Measurements from ENCODE around the gene PBX2. TPM values are rescaled to one million over a fixed set of nuclear protein-coding genes. Genes with fewer than 3 reads are reported as not detected.

The PBX2 gene
- total RNA-seq, 1 donor from 2014 or later, result 206 TPM

DNA sequence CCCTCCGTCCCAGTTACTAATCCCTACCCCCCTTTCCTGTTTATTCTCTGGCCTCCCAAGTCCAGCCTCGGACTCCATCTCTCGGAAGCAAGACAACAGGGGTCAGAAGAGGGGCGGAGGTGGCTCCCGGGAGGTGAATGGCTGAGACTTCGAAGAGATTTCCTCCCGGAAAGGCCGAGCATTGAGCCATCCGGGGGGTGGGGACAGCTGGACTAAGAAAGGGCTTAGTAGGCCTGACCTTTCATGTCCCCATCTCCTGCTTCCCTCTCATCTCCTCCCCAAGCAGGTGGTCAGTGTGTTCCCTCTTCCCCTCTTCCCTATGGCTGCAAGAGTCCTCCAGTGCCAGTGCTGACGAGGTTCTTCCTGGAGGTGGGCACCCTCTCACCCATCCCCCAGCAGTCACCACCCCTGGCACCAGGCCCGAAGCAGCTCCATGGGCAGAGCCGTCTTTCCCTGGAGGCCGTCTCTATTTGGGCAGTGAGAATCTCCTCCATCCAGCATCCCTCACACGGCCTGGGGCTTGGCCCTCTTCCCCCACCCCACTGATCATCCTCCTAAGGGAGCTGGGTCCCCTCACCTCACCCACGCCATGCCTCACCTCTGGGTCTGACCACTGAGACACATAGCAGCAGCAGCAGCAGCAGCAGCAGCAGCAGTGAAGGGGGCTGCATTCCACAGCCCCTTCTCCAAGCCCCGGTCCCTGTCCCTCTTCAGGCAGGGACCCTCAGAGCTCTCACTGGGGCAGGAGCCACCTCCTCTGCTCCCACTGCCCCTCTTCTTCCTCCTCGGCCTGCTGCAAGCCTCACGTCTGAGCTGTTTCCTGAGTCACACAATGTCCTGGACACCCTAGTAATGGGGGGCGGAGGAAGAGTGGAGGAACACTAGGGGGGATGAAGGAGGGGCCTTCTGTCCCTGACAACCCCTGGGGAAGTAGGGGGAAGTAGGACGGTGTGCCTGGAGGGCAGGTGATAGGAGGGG, 33.5 kb upstream of the PBX2 start, which contains the start of gene NOTCH4:
NOTCH4 (minus strand) TSS at position 810 of the 978 bp plus-strand sequence; CDS start at position 671, 139 bp downstream.
- TF ChIP-seq, protein P1, sequence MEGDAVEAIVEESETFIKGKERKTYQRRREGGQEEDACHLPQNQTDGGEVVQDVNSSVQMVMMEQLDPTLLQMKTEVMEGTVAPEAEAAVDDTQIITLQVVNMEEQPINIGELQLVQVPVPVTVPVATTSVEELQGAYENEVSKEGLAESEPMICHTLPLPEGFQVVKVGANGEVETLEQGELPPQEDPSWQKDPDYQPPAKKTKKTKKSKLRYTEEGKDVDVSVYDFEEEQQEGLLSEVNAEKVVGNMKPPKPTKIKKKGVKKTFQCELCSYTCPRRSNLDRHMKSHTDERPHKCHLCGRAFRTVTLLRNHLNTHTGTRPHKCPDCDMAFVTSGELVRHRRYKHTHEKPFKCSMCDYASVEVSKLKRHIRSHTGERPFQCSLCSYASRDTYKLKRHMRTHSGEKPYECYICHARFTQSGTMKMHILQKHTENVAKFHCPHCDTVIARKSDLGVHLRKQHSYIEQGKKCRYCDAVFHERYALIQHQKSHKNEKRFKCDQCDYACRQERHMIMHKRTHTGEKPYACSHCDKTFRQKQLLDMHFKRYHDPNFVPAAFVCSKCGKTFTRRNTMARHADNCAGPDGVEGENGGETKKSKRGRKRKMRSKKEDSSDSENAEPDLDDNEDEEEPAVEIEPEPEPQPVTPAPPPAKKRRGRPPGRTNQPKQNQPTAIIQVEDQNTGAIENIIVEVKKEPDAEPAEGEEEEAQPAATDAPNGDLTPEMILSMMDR (conservative IDR thresholded peaks at IDR 0.05), result no peak
- Mint-ChIP-seq H3K36me3 (ENCODE audit: low read depth) (no peaks in the 10 kb centered on the region), H3K4me3 (no peak within 1 kb of the TSS), H3K27ac (ENCODE audit: unreplicated experiment) (peak within 1 kb of the TSS; percentile 89), H3K9me3 (no peaks in the 10 kb centered on the region), H3K27me3 (ENCODE audit: low read depth) (no peaks in the 10 kb centered on the region), H3K4me1 (peaks cover 13% of the 10 kb centered on the region)
- DNase-seq (ENCODE audit: low read depth, low spot score), result no peak

DNA sequence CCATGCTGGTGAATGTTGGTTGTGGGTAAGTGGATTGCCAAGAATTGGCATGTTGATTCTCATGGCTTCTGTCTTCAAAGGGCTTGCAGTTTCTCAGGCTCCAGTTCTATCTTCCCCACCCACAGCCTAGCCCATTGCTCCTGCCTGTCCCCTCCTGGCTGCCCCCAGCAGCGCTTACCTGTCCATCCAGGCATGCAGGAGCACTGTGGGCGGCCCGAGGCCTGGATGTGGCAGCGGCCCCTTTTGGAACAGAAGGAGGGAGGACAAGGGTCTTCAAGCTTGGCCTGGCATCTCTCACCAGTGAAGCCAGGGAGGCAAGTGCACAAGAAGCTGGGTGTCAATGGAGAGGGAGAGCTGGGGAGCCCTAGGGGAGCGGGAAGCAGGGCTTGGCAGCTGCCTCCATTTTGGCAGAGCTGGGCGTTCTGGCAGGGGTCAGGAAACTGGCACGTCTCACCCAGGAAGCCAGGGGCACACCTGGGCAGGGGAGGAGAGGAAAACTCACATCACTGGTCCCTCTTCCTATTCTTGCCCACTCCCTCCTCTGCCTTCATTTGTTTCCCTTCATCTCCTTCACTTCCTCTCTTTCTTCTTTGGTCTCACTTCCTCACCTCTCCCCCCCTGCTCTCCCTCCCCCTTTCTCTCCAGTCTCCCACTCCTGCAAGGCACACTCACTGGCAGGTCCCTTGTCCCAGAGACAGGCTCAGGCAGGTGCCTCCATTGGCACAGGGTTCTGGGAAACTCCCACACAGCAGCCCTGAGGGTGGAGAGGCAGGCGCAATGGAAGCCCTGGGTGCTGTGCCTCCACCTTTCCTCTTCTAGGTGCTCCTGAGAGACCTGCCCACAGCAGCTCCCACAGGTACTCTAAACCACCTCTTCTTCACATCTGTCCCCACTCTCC, 32.6 kb upstream of the PBX2 start:
- TF ChIP-seq, protein P1 (conservative IDR thresholded peaks at IDR 0.05), result no peak
- Mint-ChIP-seq H3K27ac (ENCODE audit: unreplicated experiment) (no peak overlapping the region), H3K36me3 (ENCODE audit: low read depth) (no peaks in the 10 kb centered on the region), H3K27me3 (ENCODE audit: low read depth) (no peaks in the 10 kb centered on the region), H3K4me3 (no peak overlapping the region), H3K9me3 (no peaks in the 10 kb centered on the region), H3K4me1 (peaks cover 13% of the 10 kb centered on the region)
- DNase-seq (ENCODE audit: low read depth, low spot score), result no peak

DNA sequence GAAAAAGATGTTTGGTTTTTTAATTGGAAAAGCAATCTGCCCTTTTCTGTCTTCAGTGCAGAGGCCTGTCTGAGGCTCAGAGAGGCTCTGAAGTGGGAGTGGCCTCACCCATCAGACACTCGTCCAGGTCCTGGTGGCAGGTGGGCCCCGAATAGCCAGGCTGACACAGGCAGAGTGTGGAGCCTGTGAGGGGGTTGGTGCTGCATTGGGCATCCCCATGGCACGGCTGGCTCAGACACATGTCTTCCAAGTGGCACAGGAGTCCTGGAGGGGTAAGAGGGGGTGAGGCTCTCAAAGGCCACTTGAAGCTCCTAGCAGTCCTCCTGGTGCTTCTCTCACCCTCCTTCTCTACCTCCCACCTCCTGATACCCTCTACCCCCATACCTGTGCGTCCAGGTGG, 30.0 kb upstream of the PBX2 start:
- DNase-seq (ENCODE audit: low read depth, low spot score), result no peak
- TF ChIP-seq, protein P1 (conservative IDR thresholded peaks at IDR 0.05), result no peak
- Mint-ChIP-seq H3K4me3 (no peak overlapping the region), H3K4me1 (peaks cover 9% of the 10 kb centered on the region), H3K27ac (ENCODE audit: unreplicated experiment) (no peak overlapping the region), H3K27me3 (ENCODE audit: low read depth) (no peaks in the 10 kb centered on the region), H3K9me3 (no peaks in the 10 kb centered on the region), H3K36me3 (ENCODE audit: low read depth) (no peaks in the 10 kb centered on the region)

DNA sequence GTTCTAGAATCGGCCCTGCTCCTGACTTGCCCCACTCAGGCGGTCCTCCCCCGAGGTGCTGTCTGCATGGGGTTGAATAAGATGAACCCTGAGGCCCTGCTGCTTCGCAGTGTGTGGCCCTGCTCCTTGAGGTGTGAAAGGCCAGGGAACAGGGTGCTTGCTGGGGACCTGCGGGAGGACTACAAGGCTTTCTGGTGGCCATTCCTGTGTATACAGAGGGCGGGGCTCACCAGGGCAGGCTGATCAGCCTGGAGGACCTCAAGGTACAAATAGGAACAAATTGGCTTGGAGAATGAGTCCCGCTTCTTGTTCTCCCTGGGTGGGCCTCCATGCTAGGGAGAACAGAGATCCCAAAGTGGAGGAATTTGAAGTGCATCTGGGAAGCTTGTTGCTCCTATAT, 28.2 kb upstream of the PBX2 start:
- H3K4me3 Mint-ChIP-seq, result no peak overlapping the region
- TF ChIP-seq, protein P1 (conservative IDR thresholded peaks at IDR 0.05), result no peak
- no peaks in the 10 kb centered on the region for H3K36me3 Mint-ChIP-seq (ENCODE audit: low read depth)
- H3K4me1 Mint-ChIP-seq, result peaks cover 1% of the 10 kb centered on the region
- no peak overlapping the region for H3K27ac Mint-ChIP-seq (ENCODE audit: unreplicated experiment)
- H3K27me3 Mint-ChIP-seq (ENCODE audit: low read depth), result no peaks in the 10 kb centered on the region
- no peaks in the 10 kb centered on the region for H3K9me3 Mint-ChIP-seq
- DNase-seq (ENCODE audit: low read depth, low spot score), result no peak

DNA sequence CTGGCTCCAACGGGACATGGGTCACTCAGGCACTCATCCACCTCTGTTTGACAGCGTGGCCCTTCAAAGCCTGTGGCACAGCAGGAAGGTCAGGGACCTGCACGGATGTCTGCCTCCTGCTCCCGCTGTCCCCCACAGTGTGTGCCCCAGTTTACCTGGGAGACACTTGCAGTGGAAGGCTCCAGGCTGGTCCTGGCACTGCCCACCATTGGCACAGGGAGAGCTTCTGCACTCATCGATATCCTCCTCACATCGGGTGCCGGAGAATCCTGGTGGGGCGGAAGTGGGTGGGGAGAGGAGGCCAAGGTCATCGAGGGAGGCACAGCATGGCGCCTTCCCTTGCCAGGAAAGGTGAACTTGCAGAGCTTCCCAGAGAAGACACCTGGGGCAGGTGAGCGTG, 27.0 kb upstream of the PBX2 start:
- no peaks in the 10 kb centered on the region for H3K36me3 Mint-ChIP-seq (ENCODE audit: low read depth)
- peak overlapping the region; percentile 30 for H3K27ac Mint-ChIP-seq (ENCODE audit: unreplicated experiment)

More for the DNA sequence above, 27.0 kb upstream of the PBX2 start:
- no peaks in the 10 kb centered on the region for H3K9me3 Mint-ChIP-seq
- H3K4me1 Mint-ChIP-seq, result no peaks in the 10 kb centered on the region
- no peak overlapping the region for H3K4me3 Mint-ChIP-seq
- no peak for DNase-seq (ENCODE audit: low read depth, low spot score)
- TF ChIP-seq, protein P1 (conservative IDR thresholded peaks at IDR 0.05), result no peak
- H3K27me3 Mint-ChIP-seq (ENCODE audit: low read depth), result no peaks in the 10 kb centered on the region
